ENCODE measurements around the gene FGD6.

DNA sequence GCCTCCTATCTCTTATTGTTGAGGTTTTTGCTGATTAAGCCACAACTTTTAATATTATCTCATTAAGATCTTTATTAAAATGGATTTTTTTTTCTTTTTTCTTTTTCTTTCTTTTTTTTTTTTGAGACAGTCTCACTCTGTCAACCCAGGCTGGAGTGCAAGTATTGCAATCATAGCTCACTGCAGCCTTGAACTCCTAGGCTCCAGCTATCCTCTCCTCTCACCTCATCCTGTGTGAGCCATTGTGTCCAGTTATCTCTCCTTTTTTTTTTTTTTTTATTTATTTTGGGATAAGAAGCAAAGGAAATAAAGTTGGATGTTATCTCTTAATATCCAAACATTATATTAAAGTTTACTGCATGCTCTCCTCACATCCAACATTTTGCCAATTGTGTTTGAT lies 13.0 kb upstream of the FGD6 start:
- TF ChIP-seq EZH2phosphoT487 (IDR thresholded peaks at IDR 0.05; ENCODE audit: insufficient read depth, low read depth): no peak
- TF ChIP-seq EZH2 (IDR thresholded peaks at IDR 0.05; ENCODE audit: insufficient read depth, poor library complexity, severe bottlenecking): no peak
